Left lung (tissue), 14 donors: Measurements from ENCODE around the gene PTH1R. TPM values are rescaled to one million over a fixed set of nuclear protein-coding genes. Genes with fewer than 3 reads are reported as not detected.

Source experiments
- ATAC-seq: fragments of 200-7000 bp; cut with Tn5 transposase; one replicate; pipeline ENCODE4 v1.9.1; 2020; ENCODE audit warnings: moderate library complexity
- DNase-seq, 4 donors: peaks; one replicate each; pipeline ENCODE4 v3.0.0-alpha.2; 2013 to 2020
- H3K27ac ChIP-seq, 2 donors: fragments of 200-600 bp; sonication (generic) in 1 of 2; one replicate each; pipeline versions ENCODE4 v1.5.0 to v1.8.0; 2020 to 2021
- H3K27me3 ChIP-seq, 2 donors: fragments of 200-600 bp; sonication (generic) in 1 of 2; one replicate each; pipeline versions ENCODE4 v1.5.0 to v1.8.0; 2020 to 2021
- H3K36me3 ChIP-seq, 2 donors: fragments of 200-600 bp; sonication (generic) in 1 of 2; one replicate each; pipeline versions ENCODE4 v1.5.0 to v1.8.0; 2020 to 2021
- H3K4me1 ChIP-seq, 2 donors: fragments of 200-600 bp; one replicate each; pipeline ENCODE4 v1.8.0; 2021
- H3K4me3 ChIP-seq, 2 donors: fragments of 200-600 bp; sonication (generic) in 1 of 2; one replicate each; pipeline versions ENCODE4 v1.5.0 to v1.8.0; 2020 to 2021; ENCODE audit warnings: mild to moderate bottlenecking in 1 of 2
- H3K9me3 ChIP-seq, 2 donors: fragments of 200-600 bp; sonication (generic) in 1 of 2; one replicate each; pipeline versions ENCODE4 v1.5.0 to v1.8.0; 2020 to 2021
- CTCF ChIP-seq, 2 donors: fragments of 200-600 bp; sonication (generic) in 1 of 2; IDR thresholded peaks; one replicate each; pipeline versions ENCODE4 v1.5.0 to v1.8.0; 2021; ENCODE audit warnings: antibody characterized with exemption in 2 of 2
- intact Hi-C, 2 donors: fragments of 100-400 bp; cut with DNase I; formaldehyde crosslinking; loops; one replicate each; pipeline versions ENCODE4 v1.11.2 to v1.14.2; 2022
- long read RNA-seq, 12 donors: library from polyadenylated mRNA in 2 of 12; unstranded in 2 of 12; transcript quantifications; one replicate each; pipeline ENCODE4 v2.0.0 and lab custom pipeline, GENCODE V29; 2019 to 2026
- polyA plus RNA-seq, 6 donors: library from polyadenylated mRNA; unstranded; fragments of 120-200 nt; gene quantifications; one replicate each; pipeline ENCODE4 v1.2.1, GENCODE V29; 2013; ENCODE audit not compliant: insufficient read length in 6 of 6
- total RNA-seq, 2 donors: library from RNA; stranded (reverse); fragmentation: NEBNext Ultra II Directional; extraction: Animal tissue kit (Norgen Biotek cat#: 25700); gene quantifications; one replicate each; pipeline ENCODE4 v1.2.1, GENCODE V29; 2021
- donor health status: DM: no; HTN: yes; CAD: no.
- donor health status: DM: no; HTN: no; CAD: no.

The PTH1R gene
- total RNA-seq (10 to 100 TPM; 12.0 to 22.8 TPM), polyA plus RNA-seq (100 to 1,000 TPM in 2 of 6 donors, 10 to 100 TPM in 4; 60.6 to 131 (median 76.5) TPM)
- long read RNA-seq, donor 1, partial matches to known transcripts, result 6 of 13 reads
- long read RNA-seq, donor 1, other reads (novel, unspliced or antisense), result 0 of 13 reads
- long read RNA-seq, donor 2, partial matches to known transcripts, result 7 of 11 reads
- long read RNA-seq, donor 2, other reads (novel, unspliced or antisense), result 0 of 11 reads
- long read RNA-seq, donor 3, transcript PTH1R-201 (14 exons, 2,123 nt), result major isoform, 6 of 14 reads
- long read RNA-seq, donor 3, partial matches to known transcripts, result 6 of 14 reads
- long read RNA-seq, donor 3, other reads (novel, unspliced or antisense), result 0 of 14 reads
- long read RNA-seq, donor 4, partial matches to known transcripts, result 1 of 3 reads
- long read RNA-seq, donor 4, other reads (novel, unspliced or antisense), result 2 of 3 reads
- long read RNA-seq, donor 5, partial matches to known transcripts, result 0 of 3 reads
- long read RNA-seq, donor 5, other reads (novel, unspliced or antisense), result 0 of 3 reads
- long read RNA-seq, donor 6, transcript PTH1R-201 (14 exons, 2,123 nt), result major isoform, 7 of 14 reads
- long read RNA-seq, donor 6, transcript PTH1R-204 (15 exons, 1,914 nt), result major isoform, 7 of 14 reads
- long read RNA-seq, donor 6, partial matches to known transcripts, result 0 of 14 reads
- long read RNA-seq, donor 6, other reads (novel, unspliced or antisense), result 0 of 14 reads
- long read RNA-seq, donor 7, partial matches to known transcripts, result 0 of 3 reads
- long read RNA-seq, donor 7, other reads (novel, unspliced or antisense), result 0 of 3 reads
- long read RNA-seq, donor 8, partial matches to known transcripts, result 0 of 8 reads
- long read RNA-seq, donor 8, other reads (novel, unspliced or antisense), result 0 of 8 reads
- long read RNA-seq, donor 9, result 0 reads
- long read RNA-seq, donor 10, partial matches to known transcripts, result 3 of 3 reads
- long read RNA-seq, donor 10, other reads (novel, unspliced or antisense), result 0 of 3 reads
- long read RNA-seq, donor 11, result 0 reads
- long read RNA-seq, donor 12, partial matches to known transcripts, result 0 of 6 reads
- long read RNA-seq, donor 12, other reads (novel, unspliced or antisense), result 0 of 6 reads

- intact Hi-C loops, result no loop called here
- H3K9me3 ChIP-seq, result no peaks in the 10 kb centered on the region
These were observed at the start of gene PTH1R for GRCh38 chr3:46877406-46878125. Gene PTH1R, plus strand, starts transcription at chr3:46877721. Its CDS starts 5,839 bp downstream, at chr3:46883560.

GRCh38 chr3:46829699-46830208 is 47.8 kb upstream of the PTH1R start:
- TF ChIP-seq CTCF (IDR thresholded peaks at IDR 0.05), result no peak
- intact Hi-C loops, result no loop called here
- ATAC-seq (no peak), DNase-seq (no peak)
- no peaks in the 10 kb centered on the region for H3K36me3 ChIP-seq
- no peaks in the 10 kb centered on the region for H3K27me3 ChIP-seq
- H3K4me1 ChIP-seq, result no peaks in the 10 kb centered on the region
- H3K4me3 ChIP-seq, result no peak overlapping the region
- H3K9me3 ChIP-seq, result no peaks in the 10 kb centered on the region
- no peak overlapping the region for H3K27ac ChIP-seq

More at GRCh38 chr3:46877406-46878125, at the start of gene PTH1R:
- Histone ChIP-seq H3K27me3 (peaks cover 16 to 42% of the 10 kb centered on the region in 2 donors), H3K36me3 (no peaks in the 10 kb centered on the region), H3K4me3 (no peak within 1 kb of the TSS), H3K27ac (no peak within 1 kb of the TSS), H3K4me1 (peaks cover 4 to 14% of the 10 kb centered on the region in 2 donors)
- no peak for ATAC-seq
- no peak for DNase-seq
- TF ChIP-seq CTCF (IDR thresholded peaks at IDR 0.05), result no peak

GRCh38 chr3:46830801-46831200 is 46.7 kb upstream of the PTH1R start:
- TF ChIP-seq CTCF (IDR thresholded peaks at IDR 0.05), result no peak
- H3K4me3 ChIP-seq, result no peak overlapping the region
- H3K36me3 ChIP-seq, result no peaks in the 10 kb centered on the region
- no peaks in the 10 kb centered on the region for H3K27me3 ChIP-seq
- no peaks in the 10 kb centered on the region for H3K4me1 ChIP-seq
- no peaks in the 10 kb centered on the region for H3K9me3 ChIP-seq
- intact Hi-C loops, result no loop called here
- ATAC-seq (no peak), DNase-seq (no peak)
- no peak overlapping the region for H3K27ac ChIP-seq

GRCh38 chr3:46831316-46831715 is 46.2 kb upstream of the PTH1R start:
- H3K36me3 ChIP-seq, result no peaks in the 10 kb centered on the region
- TF ChIP-seq CTCF (IDR thresholded peaks at IDR 0.05), result no peak
- intact Hi-C loops, result no loop called here
- no peak overlapping the region for H3K4me3 ChIP-seq
- no peaks in the 10 kb centered on the region for H3K9me3 ChIP-seq
- ATAC-seq, result no peak
- no peak overlapping the region for H3K27ac ChIP-seq
- DNase-seq, result no peak
- no peaks in the 10 kb centered on the region for H3K4me1 ChIP-seq
- no peaks in the 10 kb centered on the region for H3K27me3 ChIP-seq
